H54 (cell line): ENCODE data around the gene RANBP3L.

Source experiments
- DNase-seq: peaks from one replicate; pipeline ENCODE4 v3.0.0; 2011; ENCODE audit warnings: low spot score, mixed read lengths; ENCODE audit not compliant: insufficient read length
- FAIRE-seq: peaks from 3 replicates; lab custom pipeline; 2011; peaks lifted over from hg19 to GRCh38; lab: Jason Lieb, UNC
- POLR2A ChIP-seq: IDR thresholded peaks from 2 replicates; pipeline ENCODE4 v1.6.1; 2011; ENCODE audit warnings: low read depth, mild to moderate bottlenecking, low read length

Gene RANBP3L

GRCh38 chr5:36273809-36274526 is 27.7 kb downstream of the RANBP3L start:
- DNase-seq = no peak
- TF ChIP-seq POLR2A = no peak
- no peak for FAIRE-seq

DNA sequence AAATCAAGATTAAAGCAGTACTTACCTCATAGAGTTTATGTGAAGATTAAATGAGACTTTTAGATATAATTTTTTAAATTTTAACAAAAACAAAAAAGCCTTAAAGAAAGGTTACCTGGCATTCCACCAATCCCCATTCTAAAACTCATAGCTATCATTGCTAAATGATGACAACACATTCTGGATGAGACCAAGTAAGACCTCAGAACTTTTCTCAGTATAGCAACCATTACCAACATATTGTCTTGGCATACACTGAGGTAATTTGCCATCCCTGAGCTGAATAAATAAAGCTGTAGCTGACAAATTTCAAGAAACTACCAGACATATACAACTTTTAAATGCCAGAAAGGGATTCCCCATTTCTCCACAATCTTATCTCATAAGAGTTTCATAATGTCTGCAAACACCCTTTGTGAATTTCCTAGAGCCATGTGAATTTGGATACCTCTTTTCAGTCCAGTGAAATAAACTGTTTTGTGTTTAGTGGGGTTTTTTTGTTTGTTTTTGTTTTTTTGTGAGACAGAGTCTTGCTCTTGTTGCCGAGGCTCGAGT is 29.5 kb downstream of the RANBP3L start:
- DNase-seq = no peak
- TF ChIP-seq POLR2A = no peak
- no peak for FAIRE-seq

DNA sequence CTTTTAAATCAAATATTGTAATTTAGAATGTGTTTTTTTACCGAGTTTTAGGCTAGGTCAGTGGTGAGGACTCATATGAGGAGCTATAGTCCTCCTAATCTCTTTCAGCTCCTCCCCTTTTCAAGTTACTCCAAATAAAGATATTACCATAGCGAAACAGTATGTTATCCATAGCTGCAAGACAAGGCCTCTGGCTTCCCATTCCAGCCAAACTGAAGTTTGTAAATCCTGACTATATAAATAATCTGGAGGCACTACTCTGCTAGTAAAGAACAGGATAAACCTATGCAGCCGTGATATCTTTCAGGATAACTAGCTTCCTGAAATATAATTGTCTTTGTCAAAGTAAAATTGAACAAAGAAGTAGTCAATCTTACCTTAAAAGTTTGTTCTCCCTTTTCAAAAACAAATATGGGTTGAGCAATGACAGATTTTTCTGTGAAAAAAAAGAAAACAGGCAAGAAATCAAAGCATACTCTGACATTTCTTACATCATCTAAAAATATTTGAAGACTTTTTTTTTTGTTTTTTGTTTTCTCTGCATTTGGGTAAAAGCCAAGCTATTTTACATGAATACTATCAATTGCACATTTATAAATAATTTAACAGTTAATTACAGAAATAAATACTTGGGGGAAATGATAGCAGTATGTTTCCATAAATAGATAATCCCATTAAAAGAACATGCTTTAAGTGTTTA is 30.7 kb downstream of the RANBP3L start:
- DNase-seq = no peak
- no peak for FAIRE-seq
- TF ChIP-seq POLR2A = no peak

DNA sequence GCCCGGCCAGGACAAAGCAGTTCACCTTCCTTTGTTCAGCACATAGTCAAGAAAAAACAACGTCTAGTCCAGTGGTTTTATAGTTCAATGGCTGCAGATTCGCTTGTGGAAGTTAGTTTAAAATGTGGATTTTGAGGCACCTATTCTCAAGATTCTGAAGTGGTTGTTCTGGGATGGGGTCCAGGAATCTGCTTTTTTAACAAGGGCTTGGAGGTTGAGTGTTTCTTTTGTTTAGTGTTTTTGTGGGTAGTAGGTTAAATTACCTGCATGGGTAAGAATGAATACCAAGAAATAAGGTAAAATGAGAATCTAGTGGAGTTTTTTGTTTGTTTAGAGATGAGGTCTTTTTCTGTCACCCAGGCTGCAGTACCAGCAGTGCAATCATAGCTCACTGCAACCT is 31.5 kb downstream of the RANBP3L start:
- DNase-seq (no peak), FAIRE-seq (no peak)
- no peak for TF ChIP-seq POLR2A

GRCh38 chr5:36269478-36269877 is 32.2 kb downstream of the RANBP3L start:
- FAIRE-seq (no peak), DNase-seq (no peak)
- TF ChIP-seq POLR2A = no peak

DNA sequence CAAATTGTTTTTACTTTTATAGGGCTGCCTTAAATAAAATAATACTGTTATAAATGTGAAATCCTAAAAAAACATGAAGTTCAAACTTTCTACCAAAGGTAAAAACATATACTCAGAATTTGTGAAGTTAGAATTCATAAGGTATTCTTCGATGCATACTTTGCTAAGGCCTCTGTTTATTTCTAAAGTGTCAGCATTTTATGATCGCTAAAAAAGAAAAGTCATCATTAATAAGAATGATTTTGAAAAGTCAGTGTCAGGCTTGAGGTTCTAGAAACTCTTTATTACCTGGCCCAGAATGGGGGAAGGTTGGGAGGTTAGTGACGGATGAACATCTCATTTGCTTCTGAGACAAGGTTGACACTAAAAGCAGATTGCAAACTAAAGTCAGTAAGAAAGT is 33.8 kb downstream of the RANBP3L start:
- DNase-seq (no peak), FAIRE-seq (no peak)
- no peak for TF ChIP-seq POLR2A

- TF ChIP-seq POLR2A = no peak
- peak; percentile 53 for FAIRE-seq
- no peak for DNase-seq
These were observed 37.4 kb downstream of the RANBP3L start for GRCh38 chr5:36264202-36264760.

GRCh38 chr5:36261186-36261585 is 40.5 kb downstream of the RANBP3L start:
- TF ChIP-seq POLR2A = no peak
- no peak for DNase-seq
- no peak for FAIRE-seq

GRCh38 chr5:36253575-36253974 is 48.1 kb downstream of the RANBP3L start:
- DNase-seq = no peak
- FAIRE-seq = peak; percentile 33
- TF ChIP-seq POLR2A = no peak

DNA sequence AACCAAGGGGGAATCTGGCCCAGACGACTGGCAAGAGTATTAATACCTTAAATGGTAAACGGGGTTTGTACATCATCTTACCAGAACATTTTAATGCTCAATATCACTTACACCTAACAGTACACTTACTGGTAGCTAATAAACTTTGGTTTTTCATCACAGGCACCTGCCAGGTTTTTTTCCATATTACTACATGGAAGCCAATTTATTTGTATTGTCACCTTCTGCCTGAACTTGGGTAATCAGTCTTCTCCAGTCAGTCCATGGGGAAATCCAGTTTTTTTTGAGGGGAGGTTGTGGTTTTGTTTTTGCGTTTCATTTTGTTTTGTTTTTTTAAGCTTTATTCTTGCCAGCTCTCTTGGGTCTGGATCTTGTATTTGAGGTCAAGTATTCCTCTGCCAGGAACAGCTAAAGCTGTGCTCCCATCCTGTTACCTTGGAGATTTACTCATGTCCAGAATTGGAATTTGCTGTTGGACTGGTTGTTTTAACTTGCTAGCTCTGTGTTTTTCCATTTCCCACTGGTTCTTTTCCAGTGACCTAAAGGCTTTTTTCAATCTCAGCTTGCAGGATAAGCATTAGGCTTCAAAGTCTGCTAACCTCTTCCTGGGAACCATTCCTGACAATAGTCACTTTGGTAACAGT is 48.9 kb downstream of the RANBP3L start:
- TF ChIP-seq POLR2A = no peak
- DNase-seq (no peak), FAIRE-seq (no peak)

GRCh38 chr5:36251218-36251617 is 50.5 kb downstream of the RANBP3L start:
- no peak for DNase-seq
- TF ChIP-seq POLR2A = no peak
- FAIRE-seq = no peak

GRCh38 chr5:36250427-36250826 is 51.3 kb downstream of the RANBP3L start:
- FAIRE-seq = peak; percentile 27
- no peak for TF ChIP-seq POLR2A
- no peak for DNase-seq

DNA sequence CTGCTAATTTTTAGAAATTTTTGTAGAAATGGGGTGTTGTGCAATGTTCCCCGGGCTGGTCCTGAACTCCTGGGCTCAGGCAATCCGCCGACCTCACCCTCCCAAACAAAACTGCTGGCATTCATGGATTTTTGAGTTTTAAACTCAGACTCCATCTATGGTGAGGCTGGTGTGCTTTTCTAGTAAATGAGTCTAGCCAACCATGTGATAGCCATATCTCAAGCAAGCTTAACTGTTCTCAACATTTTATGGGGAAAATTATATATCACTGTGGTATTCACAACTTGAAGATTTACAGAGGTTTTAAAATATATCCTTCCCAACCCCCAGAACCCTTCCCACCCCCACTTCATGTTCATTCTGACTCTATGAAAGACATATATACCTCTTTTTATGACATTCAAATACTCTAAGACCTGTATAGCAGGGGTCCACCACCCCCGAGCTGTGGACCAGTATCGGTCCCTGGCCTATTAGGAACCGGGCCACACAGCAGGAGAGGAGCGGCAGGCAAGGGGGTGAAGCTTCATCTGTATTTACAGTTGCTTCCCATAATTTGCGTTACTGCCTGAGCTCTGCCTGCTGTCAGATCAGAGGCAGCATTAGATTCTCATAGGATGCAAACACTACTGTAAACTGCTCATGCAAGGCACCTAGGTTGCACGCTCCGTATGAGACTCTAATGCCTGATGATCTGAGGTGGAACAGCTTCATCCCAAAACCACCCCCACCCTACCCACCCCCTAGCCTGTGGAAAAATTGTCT is 55.5 kb downstream of the RANBP3L start:
- DNase-seq = no peak
- no peak for FAIRE-seq
- no peak for TF ChIP-seq POLR2A
